ENCODE data around the gene SLC43A2.
"Not testable (repeated sequence)": the region's sequence is repeated elsewhere in the genome, so short reads cannot be mapped to it uniquely, and the experiment has no call there.

Gene SLC43A2

DNA sequence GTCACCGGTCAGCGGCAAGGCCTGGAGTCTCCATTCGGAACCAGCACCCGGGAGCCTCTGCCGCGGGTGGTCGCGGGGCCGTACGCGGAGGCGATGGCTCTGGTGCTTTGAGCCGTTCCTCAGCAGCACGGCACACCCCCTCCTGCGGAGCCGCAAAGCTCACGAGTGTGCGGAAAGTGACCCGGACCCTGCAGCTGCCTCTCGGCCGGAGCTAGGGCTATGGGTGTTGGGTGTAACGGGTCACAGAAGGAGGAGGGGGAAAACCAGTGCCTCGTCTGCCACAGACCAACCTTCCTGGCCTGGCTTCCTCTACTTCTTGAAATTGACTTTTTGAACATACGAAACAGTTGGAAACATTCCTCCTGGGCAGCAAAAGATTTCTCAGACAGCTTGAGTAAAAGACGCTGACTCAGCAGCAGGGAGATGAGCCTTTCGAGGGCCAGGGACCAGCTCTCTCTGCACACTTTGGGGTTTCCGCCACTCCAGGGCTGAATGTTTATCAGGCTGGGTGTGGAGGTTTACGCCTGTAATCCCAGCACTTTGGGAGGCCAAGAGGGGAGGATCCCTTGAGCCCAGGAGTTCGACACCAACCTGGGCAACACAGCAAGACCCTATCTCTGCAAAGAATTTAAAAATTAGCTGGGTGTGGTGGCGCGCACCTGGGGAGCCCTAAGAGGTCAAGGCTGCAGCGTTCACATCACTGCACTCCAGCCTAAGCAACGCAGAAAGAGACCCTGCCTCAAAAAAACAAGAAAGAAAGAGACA, 39.6 kb downstream of the SLC43A2 start:
- no peak for FAIRE-seq

DNA sequence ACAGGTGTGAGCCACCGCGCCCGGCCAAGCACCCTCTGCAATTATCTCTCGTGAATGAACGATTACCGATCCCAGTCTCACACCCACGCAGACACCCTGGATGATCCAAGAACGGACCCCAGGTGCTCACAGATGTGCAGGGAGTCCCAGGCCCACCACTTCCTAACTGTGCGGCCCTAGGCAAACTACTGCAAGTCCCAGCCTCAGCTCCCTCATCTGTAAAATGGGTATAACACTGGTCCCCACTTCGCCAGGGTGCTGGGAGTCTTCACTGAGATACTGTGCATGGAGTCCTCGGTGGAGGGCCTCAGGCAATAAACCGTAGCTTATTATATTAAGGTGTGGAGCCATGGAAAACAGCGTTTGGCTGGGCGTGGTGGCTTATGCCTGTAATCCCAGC, 44.5 kb downstream of the SLC43A2 start:
- FAIRE-seq = no peak

- no peak for FAIRE-seq
These were observed 45.1 kb downstream of the SLC43A2 start for GRCh38 chr17:1583556-1583955.

GRCh38 chr17:1582374-1582773, 46.3 kb downstream of the SLC43A2 start:
- no peak for FAIRE-seq

- FAIRE-seq = no peak
These were observed 47.5 kb downstream of the SLC43A2 start for GRCh38 chr17:1580979-1581676.

GRCh38 chr17:1578029-1578428, 50.6 kb downstream of the SLC43A2 start:
- FAIRE-seq = no peak

DNA sequence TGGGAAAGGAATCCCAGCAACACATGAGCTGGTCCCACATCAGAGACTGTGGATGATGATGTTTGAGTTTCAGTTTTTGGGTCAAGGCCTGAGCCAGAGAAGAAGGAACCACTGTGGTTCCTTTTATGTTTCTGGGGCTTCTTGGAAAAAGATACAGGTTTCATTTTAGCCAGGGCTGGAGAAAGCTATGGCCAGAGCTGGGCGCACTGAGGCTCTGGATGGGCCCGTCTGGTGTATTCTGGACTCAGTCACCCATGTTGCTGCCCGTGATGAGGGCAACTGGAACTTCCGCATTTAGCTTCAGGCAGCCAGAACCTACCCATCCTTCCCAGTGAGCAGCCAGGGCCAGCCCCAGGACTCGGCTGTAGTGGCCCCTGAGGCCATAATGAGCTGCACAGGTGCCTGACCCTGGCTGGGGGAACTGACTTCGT, 51.0 kb downstream of the SLC43A2 start:
- FAIRE-seq = no peak

DNA sequence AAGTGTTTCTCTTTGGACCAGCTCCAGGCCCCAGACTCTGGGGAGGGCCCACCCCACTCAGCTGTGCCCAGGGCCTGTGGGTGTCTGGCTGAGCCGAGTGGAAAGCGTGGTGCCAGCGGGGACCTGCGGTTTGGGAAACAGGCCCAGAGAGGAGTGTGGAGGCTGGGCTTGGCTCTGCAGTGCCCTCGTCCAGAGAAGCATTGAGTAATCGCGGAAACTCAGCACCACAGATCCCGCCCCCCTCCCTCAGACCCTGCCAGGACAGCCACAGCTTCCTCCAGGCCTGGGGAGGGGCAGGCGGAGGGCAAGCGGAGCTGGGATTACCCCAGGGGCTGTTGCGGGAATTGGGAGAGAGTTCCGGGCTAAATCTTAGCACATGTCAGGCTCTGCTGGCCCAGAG, 51.5 kb downstream of the SLC43A2 start:
- FAIRE-seq = no peak

GRCh38 chr17:1576500-1576899, 52.1 kb downstream of the SLC43A2 start:
- no peak for FAIRE-seq

GRCh38 chr17:1574697-1575471, 53.8 kb downstream of the SLC43A2 start:
- no peak for FAIRE-seq

DNA sequence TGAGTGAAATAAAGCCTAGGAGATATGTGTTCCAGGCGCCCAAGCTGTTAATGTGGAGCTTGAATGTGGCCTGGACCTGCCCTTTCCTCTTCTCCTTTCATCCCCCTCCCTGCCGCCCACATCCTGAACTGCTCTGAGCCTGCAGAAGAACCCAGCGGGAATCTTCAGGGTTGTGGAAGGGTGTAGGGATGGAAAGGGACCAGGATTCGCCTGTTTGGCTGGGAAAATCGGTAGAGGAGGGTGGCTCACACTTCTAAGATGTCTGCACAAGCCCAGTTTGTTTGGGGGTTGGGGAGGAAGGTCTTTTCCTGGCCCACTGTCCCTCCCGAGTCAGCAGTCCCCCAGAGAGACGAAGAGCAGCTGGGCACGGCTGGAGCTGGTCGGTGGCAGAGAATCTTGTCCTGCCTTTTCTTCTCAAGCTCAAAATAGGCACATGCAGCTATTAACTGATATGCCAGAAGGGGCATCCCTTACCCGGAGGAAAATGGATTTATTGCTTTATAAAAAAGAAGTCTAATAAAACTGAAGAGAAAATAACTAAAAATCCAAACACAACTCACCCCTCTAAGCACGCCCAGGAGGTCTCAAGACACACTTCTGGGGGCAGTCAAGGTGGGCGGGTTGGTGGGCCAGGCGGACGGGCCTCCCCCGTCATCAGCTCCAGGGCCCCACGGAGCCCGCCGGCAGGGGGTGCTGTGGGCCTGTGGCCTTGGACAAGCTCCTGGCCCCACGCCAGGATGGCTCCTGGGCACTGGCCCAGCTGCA, 54.5 kb downstream of the SLC43A2 start:
- no peak for FAIRE-seq

GRCh38 chr17:1572646-1573045, 56.0 kb downstream of the SLC43A2 start:
- FAIRE-seq = not testable (repeated sequence)

DNA sequence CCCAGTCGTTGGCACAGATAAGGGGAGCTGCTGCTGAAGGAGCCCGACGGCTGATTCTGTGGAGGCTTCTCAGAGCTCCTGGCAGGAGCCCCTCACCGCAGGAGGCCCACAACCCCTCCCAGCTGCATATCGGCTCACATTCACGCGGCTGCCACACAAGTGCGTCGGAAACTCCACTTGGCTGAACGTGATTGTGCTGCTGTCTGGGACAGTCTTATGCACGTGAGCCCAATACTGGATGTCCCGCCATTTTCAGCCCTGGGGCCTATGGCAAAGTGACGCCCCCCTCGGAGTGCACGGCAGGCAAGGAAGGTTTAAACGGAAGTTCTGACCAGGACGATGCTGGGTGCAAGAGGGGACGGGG, 57.3 kb downstream of the SLC43A2 start:
- no peak for FAIRE-seq

DNA sequence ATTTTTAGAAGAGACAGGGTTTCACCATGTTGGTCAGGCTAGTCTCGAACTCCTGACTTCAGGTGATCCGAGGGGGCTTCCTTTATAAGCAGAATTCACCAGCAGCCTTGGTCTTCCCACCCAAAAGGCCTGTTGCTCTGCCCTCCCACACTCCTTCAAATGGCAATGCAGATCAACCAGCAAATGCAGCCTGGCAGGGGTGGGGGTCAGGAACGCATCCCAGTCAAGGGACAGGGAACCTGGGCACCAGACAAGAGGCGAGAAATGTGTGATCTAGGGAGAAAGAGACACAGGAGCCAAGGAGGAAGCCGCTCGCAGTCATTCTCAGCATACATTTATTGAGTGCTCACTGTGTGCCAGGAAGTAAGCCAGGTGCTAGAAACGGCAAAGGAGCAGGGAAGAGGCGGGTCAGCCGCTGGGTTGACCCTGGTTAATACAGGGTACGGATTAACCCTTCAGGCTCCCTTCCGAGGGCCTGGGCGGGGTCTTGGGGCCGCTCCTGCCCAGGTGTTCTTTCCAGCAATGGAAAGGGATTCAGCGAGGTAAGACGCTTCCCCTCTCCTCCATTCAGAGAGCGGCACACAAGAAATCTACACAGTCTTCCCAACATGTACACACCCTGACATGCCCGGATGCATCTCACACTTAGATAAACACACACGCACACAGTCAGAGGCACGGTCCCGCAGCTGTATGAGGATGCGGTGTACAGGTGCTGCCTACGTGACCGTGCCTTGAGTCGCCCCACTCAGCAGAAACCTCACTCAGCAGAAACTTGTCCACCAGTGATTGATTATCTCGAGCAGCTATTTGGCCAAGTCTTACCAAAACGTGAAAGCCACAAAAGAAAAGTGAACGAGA, 59.5 kb downstream of the SLC43A2 start:
- FAIRE-seq = no peak

- FAIRE-seq = no peak
These were observed 62.0 kb downstream of the SLC43A2 start for GRCh38 chr17:1566505-1567199.

DNA sequence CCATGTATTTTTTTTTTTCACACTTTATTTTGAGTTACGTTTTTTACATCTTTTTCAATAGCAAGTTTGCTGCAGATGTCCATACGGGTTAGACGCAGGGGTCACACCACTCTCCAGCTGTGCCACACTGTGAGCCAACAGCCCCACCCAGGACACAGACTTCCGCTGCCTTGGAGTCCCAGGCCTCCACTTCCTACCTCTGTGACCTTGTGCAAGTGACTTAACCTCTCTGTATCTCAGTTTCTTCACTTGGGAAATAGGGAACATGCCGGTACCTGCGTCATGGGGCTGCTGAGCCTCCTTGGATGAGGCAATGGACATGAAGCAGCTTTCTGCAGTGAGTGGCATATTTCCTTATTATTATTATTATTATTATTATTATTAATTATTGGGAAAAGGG, 62.8 kb downstream of the SLC43A2 start:
- no peak for FAIRE-seq

DNA sequence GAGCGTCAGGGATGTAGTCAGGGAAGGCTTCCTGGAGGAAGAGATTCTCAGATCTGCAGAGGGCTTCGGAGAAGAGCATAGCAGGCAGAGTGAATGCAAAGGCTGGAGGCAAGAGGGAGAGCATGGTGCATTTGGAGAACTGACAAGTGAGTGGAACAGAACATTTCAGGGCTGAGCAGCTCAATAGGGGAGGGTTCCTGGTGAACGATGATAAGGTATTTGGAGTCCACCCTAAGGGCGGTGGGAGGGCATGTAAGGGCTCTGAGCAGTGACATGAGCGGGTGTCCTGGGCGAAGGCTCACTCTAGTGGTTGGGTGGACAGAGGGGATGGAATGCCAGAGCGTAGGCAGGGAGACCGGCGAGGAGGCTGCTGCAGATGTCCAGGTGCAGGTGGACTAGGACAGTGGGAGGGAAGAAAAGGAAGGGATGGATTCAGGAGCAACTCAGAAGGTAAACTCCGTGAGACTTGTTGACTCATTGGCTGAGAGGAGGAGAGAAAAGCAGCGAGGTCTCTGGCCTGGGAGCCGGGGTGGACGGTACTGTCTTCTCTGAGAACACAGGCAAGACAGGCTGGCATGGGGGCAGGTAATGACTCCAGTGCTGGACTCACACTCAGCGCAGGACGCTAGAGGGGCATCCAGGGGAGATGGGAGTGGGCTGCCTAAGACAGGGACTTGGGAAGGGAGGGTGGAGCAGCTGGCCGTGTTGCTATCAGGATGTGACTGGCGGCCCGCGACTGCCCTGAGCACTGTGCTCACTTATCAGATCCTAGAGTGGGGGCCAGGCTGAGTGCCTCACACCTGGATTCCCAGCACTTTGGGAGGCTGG, 64.6 kb downstream of the SLC43A2 start:
- no peak for FAIRE-seq

DNA sequence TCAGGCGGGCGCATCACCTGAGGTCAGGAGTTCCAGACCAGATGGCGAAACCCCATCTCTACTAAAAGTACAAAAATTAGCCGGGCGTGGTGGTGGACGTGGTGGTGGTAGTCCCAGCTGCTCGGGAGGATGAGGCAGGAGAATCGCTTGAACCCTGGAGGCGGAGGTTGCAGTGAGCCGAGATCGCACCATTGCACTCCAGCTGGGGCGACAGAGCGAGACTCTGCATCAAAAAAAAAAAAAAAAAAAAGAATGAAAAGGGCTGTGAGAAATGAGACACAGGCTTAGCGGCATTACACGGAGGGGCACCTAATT, 65.2 kb downstream of the SLC43A2 start:
- not testable (repeated sequence) for FAIRE-seq

- FAIRE-seq = no peak
These were observed 66.4 kb downstream of the SLC43A2 start for GRCh38 chr17:1562176-1562643.

- no peak for FAIRE-seq
These were observed 67.0 kb downstream of the SLC43A2 start for GRCh38 chr17:1561420-1562175.
